ENCODE measurements around the gene OPA3. TPM values are rescaled to one million over a fixed set of nuclear protein-coding genes. Genes with fewer than 3 reads are reported as not detected.

The OPA3 gene
- total RNA-seq, 1 donor from 2014 or later: 12.5 TPM

GRCh38 chr19:45484273-45484945 is 100.2 kb downstream of the OPA3 start:
- DNase-seq (ENCODE audit: low spot score): no peak

DNA sequence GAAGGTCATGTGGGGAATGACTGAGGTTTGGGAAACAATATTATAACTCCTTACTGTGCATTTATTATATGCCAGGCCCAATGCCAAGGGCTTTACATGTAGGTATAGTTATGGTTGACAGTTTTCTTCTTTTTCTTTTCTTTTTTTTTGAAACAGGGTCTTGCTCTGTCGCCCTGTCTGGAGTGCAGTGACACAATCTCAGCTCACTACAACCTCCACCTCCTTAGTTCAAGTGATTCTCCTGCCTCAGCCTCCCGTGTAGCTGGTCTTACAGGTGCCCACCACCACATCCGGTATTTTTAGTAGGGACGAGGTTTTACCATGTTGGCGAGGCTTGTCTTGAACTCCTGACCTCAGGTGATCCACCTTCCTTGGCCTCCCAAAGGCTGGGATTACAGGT is 101.6 kb downstream of the OPA3 start:
- DNase-seq (ENCODE audit: low spot score): no peak

DNA sequence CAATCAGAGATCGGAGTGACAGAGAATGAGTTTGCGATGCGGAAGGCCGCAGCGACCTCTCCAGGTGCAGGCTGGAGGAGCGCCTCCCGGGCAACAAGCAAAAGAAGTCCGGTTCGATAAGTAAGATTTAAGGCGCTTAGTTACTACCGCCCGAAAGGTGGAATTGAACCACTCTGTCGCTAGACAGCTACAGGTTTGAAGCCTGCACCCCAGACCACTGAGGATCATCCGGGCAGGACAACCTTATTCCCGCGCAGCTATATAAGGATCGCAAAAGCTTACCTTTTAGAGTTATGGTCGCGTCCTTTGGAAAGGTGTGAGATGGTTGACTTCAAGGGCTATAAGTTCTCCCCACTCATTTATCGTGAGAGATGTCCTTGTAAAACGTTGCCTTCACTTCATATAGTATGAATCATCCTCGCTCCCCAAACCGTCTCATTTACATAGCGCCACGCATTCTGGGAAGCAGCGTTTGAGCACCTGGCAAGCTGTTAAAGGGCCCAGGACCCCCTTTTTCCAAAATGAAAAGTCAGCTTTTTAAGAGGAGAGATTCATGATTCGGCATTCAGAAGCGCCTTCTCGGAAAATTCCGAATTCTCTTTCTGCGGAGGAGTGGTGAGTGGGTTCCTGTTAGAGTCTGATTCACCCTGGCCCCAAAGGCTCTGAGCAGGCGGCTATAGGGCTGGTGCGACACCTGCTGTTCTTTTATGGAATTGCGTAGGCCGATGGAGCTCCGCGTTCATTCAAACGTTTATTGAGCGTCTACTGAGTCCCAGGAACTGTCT is 106.0 kb downstream of the OPA3 start:
- DNase-seq (ENCODE audit: low spot score): no peak

DNA sequence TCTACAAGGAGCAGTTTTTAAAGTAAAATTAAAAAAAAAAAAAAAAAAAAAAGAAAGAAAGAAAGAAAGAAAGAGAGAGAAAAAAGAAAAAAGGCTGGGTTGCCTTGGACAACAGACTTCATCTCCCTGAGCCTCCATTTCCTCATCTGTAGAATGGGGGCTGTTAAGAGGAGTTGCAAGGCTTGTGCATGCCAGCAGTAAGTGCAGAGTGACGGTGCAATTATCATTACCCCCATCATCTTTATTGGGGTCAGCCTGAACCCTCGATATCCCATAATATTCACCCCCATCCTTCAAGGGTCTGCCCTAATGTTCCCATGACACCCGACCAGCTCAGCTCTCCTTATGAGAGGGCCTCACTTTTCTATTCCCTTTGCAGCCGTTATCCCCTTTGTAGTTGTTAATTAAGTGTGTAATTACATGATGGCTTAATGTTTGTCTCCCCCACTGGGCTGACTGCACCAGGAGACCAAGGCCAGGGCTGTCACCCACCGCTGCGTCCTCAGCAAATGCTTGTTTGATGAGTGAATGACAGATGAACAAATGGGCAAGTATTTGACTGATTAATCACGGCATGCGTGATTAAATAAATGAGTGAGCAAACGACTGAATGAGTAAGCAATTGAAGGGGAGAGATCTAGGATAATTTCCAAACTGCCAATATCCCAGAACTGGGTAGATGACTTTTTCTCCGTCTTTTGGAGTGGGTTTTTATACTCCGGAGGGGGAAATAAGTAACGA is 106.7 kb downstream of the OPA3 start:
- DNase-seq (ENCODE audit: low spot score): no peak

Other genes with a start within 250 kb of the OPA3 start
- gene KLC3, start 244.1 kb downstream of the OPA3 start, total RNA-seq: not detected
- gene ERCC2, start 214.2 kb downstream of the OPA3 start, total RNA-seq: 12.3 TPM
- 17.6 TPM for gene PPP1R13L, start 179.7 kb downstream of the OPA3 start, total RNA-seq
- 6.7 TPM for gene POLR1G, start 178.2 kb downstream of the OPA3 start, total RNA-seq
- gene ERCC1, start 160.9 kb downstream of the OPA3 start, total RNA-seq: 82.3 TPM
- 907 TPM for gene FOSB, start 116.8 kb downstream of the OPA3 start, total RNA-seq
- gene RTN2, start 87.8 kb downstream of the OPA3 start, total RNA-seq: 8.3 TPM
- 1.1 TPM for gene PPM1N, start 86.4 kb downstream of the OPA3 start, total RNA-seq
- 104 TPM for gene VASP, start 77.3 kb downstream of the OPA3 start, total RNA-seq
- 32.7 TPM for gene GPR4, start 17.4 kb upstream of the OPA3 start, total RNA-seq
- 33.6 TPM for gene EML2, start 54.6 kb upstream of the OPA3 start, total RNA-seq
- gene GIPR, start 83.4 kb upstream of the OPA3 start, total RNA-seq: 7.1 TPM
- 239 TPM for gene SNRPD2, start 107.2 kb upstream of the OPA3 start, total RNA-seq
- 7.7 TPM for gene QPCTL, start 107.9 kb upstream of the OPA3 start, total RNA-seq
- 12.8 TPM for gene FBXO46, start 146.1 kb upstream of the OPA3 start, total RNA-seq
- gene MEIOSIN, start 148.6 kb upstream of the OPA3 start, total RNA-seq: not detected
- 18.0 TPM for gene SIX5, start 184.4 kb upstream of the OPA3 start, total RNA-seq
- 37.5 TPM for gene DMPK, start 197.7 kb upstream of the OPA3 start, total RNA-seq
- gene DMWD, start 208.0 kb upstream of the OPA3 start, total RNA-seq: 57.2 TPM
- not detected for gene RSPH6A, start 230.5 kb upstream of the OPA3 start, total RNA-seq

Data from mesenteric fat pad (tissue), 1 donor.